Stimulated activated CD8-positive, alpha-beta memory T cell treated with anti-CD3 and anti-CD28 coated beads, Interleukin-12 subunit alpha, Interleukin-12 subunit beta, amount 100 ng/mL, for 24 hours (primary cell): ENCODE measurements around the gene ZNF561.
"Not testable (repeated sequence)": the region's sequence is repeated elsewhere in the genome, so short reads cannot be mapped to it uniquely, and the experiment has no call there.

Experiments used
- DNase-seq: peaks from one replicate; pipeline ENCODE4 v3.0.0-alpha.2; 2020; ENCODE audit errors: extremely low read depth

ZNF561 gene

DNA sequence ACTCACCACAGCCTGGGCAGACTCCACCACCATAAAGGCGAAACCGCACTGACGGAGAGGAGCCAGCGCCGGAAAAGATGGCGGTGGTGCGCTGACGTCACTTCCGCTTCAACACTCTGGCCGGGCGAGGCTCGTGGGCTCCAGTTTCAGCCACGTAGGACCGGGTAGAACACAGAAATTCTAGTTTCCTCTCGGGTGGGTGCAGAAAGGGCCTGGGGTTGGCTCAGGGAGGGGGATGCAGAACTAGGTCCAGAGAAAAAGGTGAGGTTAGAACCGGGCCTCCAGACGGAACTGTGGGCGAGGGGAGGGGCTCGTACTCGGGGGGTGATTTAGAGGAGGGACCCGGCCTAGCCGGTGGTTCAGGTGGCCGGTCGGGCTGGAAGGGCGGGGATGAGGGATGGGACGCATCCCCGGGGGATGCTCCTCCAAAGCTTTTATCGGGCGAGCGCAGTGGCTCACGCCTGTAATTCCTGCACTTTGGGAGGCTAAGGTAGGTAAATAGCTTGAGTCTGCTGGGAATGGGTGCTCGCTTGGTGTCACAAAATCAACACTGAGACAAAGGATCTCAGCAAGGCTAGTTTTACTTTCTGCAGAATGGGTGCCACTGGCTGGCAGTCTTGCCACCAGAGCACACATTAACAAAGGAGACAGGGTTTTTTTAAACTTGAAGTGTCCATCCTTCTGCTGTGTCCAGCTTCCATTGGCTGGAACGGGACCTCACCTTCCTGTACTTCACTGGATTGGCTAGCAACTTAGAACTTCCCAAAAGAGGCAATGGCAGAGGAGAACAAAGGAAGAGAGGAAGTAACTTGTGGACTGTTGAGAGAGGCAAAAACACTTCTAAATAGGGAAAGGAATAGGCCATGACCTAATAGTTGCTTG is at the start of gene ZNF561:
TSS of gene ZNF561 (minus strand) at position 77 of the 882 bp plus-strand sequence. CDS start 1,776 bp downstream, outside the sequence.
- DNase-seq = peak; percentile 74

GRCh38 chr19:9668544-9668943 is 47.5 kb upstream of the ZNF561 start:
- DNase-seq = no peak

- DNase-seq = no peak
Measured at GRCh38 chr19:9667898-9668297, 46.9 kb upstream of the ZNF561 start.

- no peak for DNase-seq
Measured at GRCh38 chr19:9658769-9659168, 37.7 kb upstream of the ZNF561 start.

GRCh38 chr19:9653066-9653555 is 32.1 kb upstream of the ZNF561 start:
- not testable (repeated sequence) for DNase-seq

- not testable (repeated sequence) for DNase-seq
Measured at GRCh38 chr19:9651464-9651863, 30.4 kb upstream of the ZNF561 start.

GRCh38 chr19:9650345-9650744 is 29.3 kb upstream of the ZNF561 start:
- DNase-seq = no peak

DNA sequence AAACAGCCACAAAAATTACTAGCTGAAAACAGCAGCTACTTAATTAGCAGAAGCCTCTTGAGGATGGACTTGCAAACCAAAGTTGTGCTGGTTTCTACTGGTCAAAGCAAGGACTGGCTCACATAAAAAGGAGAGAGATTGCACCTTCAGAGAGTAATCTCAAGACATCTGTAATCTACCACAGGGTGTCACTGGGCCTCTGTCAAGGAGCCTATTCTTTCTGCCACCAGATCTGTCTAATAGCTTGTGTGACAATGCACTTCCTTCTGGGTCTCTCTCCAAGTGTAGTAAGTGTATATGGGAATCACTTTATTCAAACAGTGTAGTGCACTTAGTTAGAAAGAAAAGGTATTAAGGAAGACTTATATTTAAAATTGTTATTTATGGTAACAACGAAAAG is 24.4 kb upstream of the ZNF561 start:
- no peak for DNase-seq

DNA sequence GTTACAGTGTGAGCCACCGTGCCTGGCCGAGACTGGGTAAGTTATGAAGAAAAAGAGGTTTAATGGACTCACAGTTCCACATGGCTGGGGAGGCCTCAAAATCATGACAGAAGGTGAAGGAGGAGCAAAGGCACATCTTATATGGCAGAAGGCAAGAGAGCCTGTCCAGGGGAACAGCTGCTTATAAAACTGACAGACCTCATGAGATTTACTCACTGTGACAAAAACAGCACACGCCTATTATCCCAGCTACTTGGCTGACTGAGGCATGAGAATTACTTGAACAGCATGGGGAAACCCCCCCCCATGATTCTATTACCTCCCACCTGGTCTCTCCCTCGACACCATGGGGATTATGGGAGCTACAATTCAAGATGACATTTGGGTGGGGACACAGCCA is 23.4 kb upstream of the ZNF561 start:
- DNase-seq = no peak

DNA sequence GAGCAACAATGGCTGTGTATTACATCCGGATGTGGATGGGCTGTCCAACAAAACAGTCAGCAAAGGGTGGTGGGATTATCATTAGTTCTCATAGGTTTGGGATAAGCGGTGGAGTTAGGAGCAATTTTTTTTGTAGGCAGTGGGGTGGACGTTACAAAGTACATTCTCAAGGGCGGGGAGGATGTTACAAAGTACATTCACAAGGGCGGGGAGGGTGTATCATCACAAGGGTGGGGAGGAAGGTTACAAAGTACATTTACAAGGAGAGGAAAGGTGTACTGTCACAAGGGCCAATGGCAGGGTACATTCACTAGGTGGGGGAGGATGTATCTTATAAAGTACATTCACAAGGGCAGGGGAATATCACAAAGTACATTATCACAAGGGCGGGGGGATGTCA is 20.8 kb upstream of the ZNF561 start:
- DNase-seq = no peak

GRCh38 chr19:9640956-9641355 is 19.9 kb upstream of the ZNF561 start:
- DNase-seq = no peak

DNA sequence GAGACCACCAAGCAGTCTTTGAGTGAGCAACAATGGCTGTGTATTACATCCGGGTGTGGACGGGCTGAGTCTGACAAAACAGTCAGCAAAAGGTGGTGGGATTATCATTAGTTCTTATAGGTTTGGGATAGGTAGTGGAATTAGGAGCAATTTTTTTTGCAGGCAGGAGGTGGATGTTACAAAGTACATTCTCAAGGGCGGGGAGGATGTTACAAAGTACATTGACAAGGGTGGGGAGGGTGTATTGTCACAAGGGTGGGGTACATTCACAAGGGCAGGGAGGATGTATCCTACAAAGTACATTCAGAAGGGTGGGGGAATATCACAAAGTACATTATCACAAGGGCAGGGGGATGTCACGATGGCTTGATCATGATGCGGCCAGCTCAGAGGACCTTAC is 15.0 kb upstream of the ZNF561 start:
- no peak for DNase-seq

- DNase-seq = no peak
Measured at GRCh38 chr19:9627856-9628255, 6.8 kb upstream of the ZNF561 start.

DNA sequence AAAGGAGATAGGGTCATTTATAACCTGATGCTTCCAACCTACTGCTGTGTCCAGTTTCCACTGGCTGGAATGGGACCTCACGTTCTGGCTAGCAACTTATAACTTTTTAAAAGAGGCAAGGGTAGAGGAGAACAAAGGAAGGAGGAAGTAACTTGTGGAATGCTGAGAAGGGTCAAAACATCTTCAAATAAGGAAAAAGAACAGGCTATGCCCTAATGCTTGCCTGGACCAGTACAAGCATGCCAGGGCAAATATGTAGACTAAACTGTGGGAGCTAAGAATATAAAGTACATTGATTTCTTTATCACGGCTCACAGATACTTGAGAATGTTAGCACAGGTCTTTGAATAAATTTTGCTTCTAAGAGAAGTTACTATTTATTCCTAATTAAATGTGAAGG is 1.5 kb upstream of the ZNF561 start:
- DNase-seq = no peak

DNA sequence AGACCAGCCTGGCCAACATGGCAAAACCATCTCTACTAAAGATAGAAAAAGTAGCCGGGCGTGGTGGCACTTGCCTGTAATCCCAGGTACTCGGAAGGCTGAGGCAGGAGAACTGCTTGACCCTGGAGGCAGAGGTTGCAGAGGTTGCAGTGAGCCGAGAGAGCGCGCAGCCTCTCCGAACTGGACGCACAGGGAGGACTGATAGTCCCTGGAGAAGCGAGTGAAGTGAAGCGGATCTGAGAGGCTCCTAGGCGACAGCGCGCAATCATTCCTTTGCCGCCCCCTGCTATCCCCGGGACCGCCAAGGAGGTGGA is 233 bp downstream of the ZNF561 start:
- no peak for DNase-seq

DNA sequence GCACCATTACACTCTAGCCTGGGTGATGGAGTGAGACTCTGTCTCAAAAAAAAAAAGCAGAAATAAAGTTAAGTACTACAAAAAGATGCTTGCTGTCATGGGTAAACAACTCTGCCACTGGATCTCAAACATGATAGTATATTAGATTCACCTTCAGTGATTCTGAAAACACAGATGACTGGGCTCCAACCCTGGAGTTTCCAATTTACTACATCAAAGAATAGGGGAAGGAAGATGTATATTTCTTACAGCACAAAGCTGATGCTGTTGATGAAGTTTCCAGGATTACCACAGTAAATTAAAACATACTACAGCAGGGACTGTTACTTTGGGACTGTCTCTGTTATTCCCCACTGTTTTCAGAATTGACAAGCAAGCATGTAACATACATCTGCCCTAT is 5.2 kb downstream of the ZNF561 start:
- no peak for DNase-seq

GRCh38 chr19:9610484-9611113 is 10.4 kb downstream of the ZNF561 start:
- DNase-seq = no peak

DNA sequence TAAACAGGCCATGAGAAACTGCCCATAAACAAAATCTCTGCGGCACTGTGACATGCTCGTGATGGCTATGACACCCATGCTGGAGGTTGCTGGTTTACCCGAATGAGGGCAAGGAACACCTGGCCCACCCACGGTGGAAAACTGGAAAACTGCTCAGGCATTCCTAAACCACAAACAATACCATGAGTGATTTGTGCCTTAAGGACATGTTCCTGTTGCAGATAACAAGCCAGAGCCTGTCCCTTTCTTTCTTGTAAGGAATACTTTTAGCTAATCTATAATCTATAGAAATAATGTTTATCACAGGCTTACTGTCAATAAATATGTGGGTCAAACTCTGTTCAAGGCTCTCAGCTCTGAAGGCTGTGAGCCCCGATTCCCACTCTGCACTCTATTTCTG is 12.1 kb downstream of the ZNF561 start:
- DNase-seq = no peak

DNA sequence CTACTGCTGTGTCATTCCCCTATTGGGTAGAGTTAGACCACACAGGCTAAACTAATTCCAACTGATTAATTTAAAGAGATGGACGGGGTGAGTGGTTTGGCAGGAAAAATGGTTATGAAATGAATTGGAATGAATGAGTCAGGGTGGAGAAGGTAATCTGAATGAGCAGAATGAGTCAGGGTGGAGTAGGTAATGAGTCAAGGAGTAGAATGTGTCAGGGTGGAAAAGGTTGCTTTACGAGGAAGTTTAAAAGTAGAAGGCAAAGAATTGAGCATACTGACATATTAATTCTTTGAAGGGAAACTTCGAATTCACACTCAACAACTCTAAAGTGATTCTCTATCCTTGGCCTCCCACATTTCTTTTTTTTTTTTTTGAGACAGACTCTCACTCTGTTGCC is 24.0 kb downstream of the ZNF561 start:
- no peak for DNase-seq

- DNase-seq = peak; percentile 43
Measured at GRCh38 chr19:9586764-9587163, 34.3 kb downstream of the ZNF561 start.

DNA sequence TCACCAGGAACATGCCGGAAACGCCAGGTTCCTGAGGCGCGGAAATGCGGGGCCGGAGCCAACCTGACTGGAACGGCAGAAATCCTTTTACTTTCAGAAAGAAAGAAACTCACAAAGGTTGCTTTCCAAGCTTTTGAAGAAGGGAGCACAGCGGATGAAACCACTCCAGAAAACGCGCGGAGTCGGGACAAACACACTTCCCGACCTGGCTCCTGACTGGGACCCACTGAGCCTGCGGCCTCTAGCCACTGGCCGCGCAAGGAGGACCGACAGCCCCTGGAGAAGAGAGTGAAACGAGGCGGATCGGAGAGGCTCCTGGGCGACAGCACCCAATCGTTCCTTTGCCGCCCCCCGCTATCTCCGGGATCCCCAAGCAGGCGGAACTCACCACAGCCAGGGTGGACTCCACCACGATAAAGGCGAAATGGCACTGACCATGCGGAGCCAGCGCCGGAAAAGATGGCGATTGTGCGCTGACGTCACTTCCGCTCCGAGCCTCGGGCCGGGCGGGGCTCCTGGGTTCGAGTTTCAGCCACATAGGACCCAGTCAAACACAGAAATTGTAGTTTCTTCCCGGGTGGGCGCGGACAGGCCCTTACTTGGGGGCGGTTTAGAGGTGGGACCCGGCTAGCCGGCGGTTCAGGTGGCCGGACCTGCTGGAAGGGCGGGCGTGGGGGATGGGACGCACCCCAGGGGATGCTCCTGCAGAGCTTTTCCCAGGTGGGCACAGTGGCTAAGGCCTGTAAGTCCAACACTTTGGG is 36.8 kb downstream of the ZNF561 start, which contains the start of gene ZNF121:
TSS of gene ZNF121 (minus strand) at position 432 of the 761 bp plus-strand sequence. CDS start 16,407 bp downstream, outside the sequence.
- peak; percentile 56 for DNase-seq

- DNase-seq = not testable (repeated sequence)
Measured at GRCh38 chr19:9582081-9582725, 38.8 kb downstream of the ZNF561 start.
